Measurements from ENCODE around the gene GALNT13. TPM values are rescaled to one million over a fixed set of nuclear protein-coding genes. Genes with fewer than 3 reads are reported as not detected.

Gene GALNT13
- total and polyA plus RNA-seq, 2 donors (not counting 1 experiment from before 2014, with no cell fraction given), result not detected

DNA sequence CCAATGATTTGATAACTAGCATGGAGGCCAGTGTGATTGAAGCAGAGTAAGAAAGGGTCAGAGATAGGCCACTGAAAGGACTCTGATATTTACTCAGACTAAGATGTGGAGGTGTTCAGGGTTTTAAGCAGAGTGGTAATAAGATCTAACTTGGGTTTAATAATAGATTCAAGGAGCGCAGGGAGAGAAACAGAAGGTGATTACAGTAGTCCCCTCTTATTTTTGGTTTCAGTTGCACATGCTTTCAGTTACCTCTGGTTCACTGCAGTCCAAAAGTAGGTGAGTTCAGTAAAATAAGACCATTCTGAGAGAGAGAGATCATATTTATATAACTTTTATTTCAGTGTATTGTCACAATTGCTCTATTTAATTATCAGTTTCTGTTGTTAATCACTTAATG, 13.5 kb upstream of the GALNT13 start:
- Histone ChIP-seq H3K79me2 (ENCODE audit: control insufficient read depth, insufficient read depth, low read length) (no peaks in the 10 kb centered on the region), H3K36me3 (replicated peaks in 1 of 2; ENCODE audit: control extremely low read depth in 1 of 2, control insufficient read depth in 1 of 2, extremely low read depth in 1 of 2, insufficient read depth in 2 of 2, low read length in 1 of 2) (no peaks in the 10 kb centered on the region), H2AFZ (ENCODE audit: insufficient read depth, low read depth, low read length, poor library complexity, severe bottlenecking) (no peak overlapping the region), H3K4me2 (replicated peaks; ENCODE audit: low read depth, low read length, poor library complexity, severe bottlenecking) (no peak overlapping the region), H3K4me3 (ENCODE audit: control extremely low read depth in 1 of 5, extremely low read depth in 1 of 5, insufficient read depth in 1 of 5, low read depth in 2 of 5, low read length in 4 of 5) (no peak overlapping the region), H3K27ac (ENCODE audit: low read length in 2 of 2) (no peak overlapping the region), H3K9me3 (ENCODE audit: control extremely low read depth in 1 of 3, control insufficient read depth in 2 of 3, insufficient read depth in 1 of 3, low read length in 2 of 3) (peaks cover 0 to 3% (median 0%) of the 10 kb centered on the region in 3 donors), H3K27me3 (replicated peaks in 1 of 4; ENCODE audit: control extremely low read depth in 1 of 4, control insufficient read depth in 3 of 4, insufficient read depth in 4 of 4, low read length in 3 of 4) (no peaks in the 10 kb centered on the region), H3K4me1 (ENCODE audit: control insufficient read depth in 2 of 2, insufficient read depth in 2 of 2, low read length in 2 of 2) (no peaks in the 10 kb centered on the region), H3K9ac (ENCODE audit: low read length) (no peak overlapping the region), H4K20me1 (ENCODE audit: control insufficient read depth, insufficient read depth, low read length, poor library complexity, severe bottlenecking) (no peaks in the 10 kb centered on the region)
- Mint-ChIP-seq H3K9me3 (ENCODE audit: insufficient read depth) (peaks cover 7% of the 10 kb centered on the region), H3K27ac (no peak overlapping the region), H3K4me1 (no peaks in the 10 kb centered on the region), H3K27me3 (no peaks in the 10 kb centered on the region), H3K4me3 (no peak overlapping the region)
- ChIA-PET POLR2A (no interaction called here), CTCF (no interaction called here)
- DNase-seq (no peak), ATAC-seq (ENCODE audit: low read depth) (no peak)
- TF ChIP-seq, protein P1, sequence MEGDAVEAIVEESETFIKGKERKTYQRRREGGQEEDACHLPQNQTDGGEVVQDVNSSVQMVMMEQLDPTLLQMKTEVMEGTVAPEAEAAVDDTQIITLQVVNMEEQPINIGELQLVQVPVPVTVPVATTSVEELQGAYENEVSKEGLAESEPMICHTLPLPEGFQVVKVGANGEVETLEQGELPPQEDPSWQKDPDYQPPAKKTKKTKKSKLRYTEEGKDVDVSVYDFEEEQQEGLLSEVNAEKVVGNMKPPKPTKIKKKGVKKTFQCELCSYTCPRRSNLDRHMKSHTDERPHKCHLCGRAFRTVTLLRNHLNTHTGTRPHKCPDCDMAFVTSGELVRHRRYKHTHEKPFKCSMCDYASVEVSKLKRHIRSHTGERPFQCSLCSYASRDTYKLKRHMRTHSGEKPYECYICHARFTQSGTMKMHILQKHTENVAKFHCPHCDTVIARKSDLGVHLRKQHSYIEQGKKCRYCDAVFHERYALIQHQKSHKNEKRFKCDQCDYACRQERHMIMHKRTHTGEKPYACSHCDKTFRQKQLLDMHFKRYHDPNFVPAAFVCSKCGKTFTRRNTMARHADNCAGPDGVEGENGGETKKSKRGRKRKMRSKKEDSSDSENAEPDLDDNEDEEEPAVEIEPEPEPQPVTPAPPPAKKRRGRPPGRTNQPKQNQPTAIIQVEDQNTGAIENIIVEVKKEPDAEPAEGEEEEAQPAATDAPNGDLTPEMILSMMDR (IDR thresholded peaks at IDR 0.05), result no peak
- no peak for TF ChIP-seq EZH2 (IDR thresholded peaks at IDR 0.05; ENCODE audit: borderline replicate concordance, insufficient read depth, low read depth, low read length, poor library complexity, severe bottlenecking)
- intact Hi-C loops (cut with micrococcal nuclease), result no loop called here
- WGBS (ENCODE audit: insufficient coverage), result 88% methylated on average over 1 of the region's 1 CpG

DNA sequence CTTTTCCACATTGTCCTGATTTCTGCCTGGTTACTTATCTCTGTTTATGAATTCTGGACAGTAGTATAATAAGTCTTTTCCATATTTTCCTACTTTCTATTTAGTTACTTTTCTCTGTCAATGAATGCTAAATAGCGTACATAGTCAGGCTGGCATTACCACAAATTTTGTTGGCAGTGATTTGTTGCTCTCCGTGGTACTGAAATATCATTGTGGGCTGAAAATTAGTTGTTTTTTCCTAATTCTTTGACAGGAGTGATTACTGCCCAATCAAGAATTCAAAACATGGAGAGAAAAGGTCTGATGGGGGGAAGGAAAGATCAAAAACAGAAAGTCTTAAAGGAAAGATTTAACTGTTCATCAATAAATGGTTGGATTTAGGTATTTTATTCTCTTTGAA, 7.7 kb upstream of the GALNT13 start:
- no peaks in the 10 kb centered on the region for H3K9me3 ChIP-seq (ENCODE audit: control extremely low read depth in 1 of 3, control insufficient read depth in 2 of 3, insufficient read depth in 1 of 3, low read length in 2 of 3)
- ChIA-PET CTCF (no interaction called here), POLR2A (no interaction called here)
- no peak overlapping the region for H3K4me2 ChIP-seq (replicated peaks; ENCODE audit: low read depth, low read length, poor library complexity, severe bottlenecking)
- no peaks in the 10 kb centered on the region for H3K27me3 Mint-ChIP-seq
- ATAC-seq (ENCODE audit: low read depth) (no peak), DNase-seq (no peak)
- H3K27me3 ChIP-seq (replicated peaks in 1 of 4; ENCODE audit: control extremely low read depth in 1 of 4, control insufficient read depth in 3 of 4, insufficient read depth in 4 of 4, low read length in 3 of 4), result no peaks in the 10 kb centered on the region
- no peaks in the 10 kb centered on the region for H3K36me3 ChIP-seq (replicated peaks in 1 of 2; ENCODE audit: control extremely low read depth in 1 of 2, control insufficient read depth in 1 of 2, extremely low read depth in 1 of 2, insufficient read depth in 2 of 2, low read length in 1 of 2)
- no peaks in the 10 kb centered on the region for H3K4me1 ChIP-seq (ENCODE audit: control insufficient read depth in 2 of 2, insufficient read depth in 2 of 2, low read length in 2 of 2)
- no peak overlapping the region for H3K27ac ChIP-seq (ENCODE audit: low read length in 2 of 2)
- no peak overlapping the region for H3K9ac ChIP-seq (ENCODE audit: low read length)
- no peak for TF ChIP-seq EZH2 (IDR thresholded peaks at IDR 0.05; ENCODE audit: borderline replicate concordance, insufficient read depth, low read depth, low read length, poor library complexity, severe bottlenecking)
- TF ChIP-seq, protein P1 (IDR thresholded peaks at IDR 0.05), result no peak
- no peak overlapping the region for H3K27ac Mint-ChIP-seq
- peaks cover 3% of the 10 kb centered on the region for H3K9me3 Mint-ChIP-seq (ENCODE audit: insufficient read depth)
- no peak overlapping the region for H3K4me3 ChIP-seq (ENCODE audit: control extremely low read depth in 1 of 5, extremely low read depth in 1 of 5, insufficient read depth in 1 of 5, low read depth in 2 of 5, low read length in 4 of 5)
- H3K4me1 Mint-ChIP-seq, result no peaks in the 10 kb centered on the region
- intact Hi-C loops (cut with micrococcal nuclease), result no loop called here
- H3K4me3 Mint-ChIP-seq, result no peak overlapping the region
- no peaks in the 10 kb centered on the region for H3K79me2 ChIP-seq (ENCODE audit: control insufficient read depth, insufficient read depth, low read length)
- H2AFZ ChIP-seq (ENCODE audit: insufficient read depth, low read depth, low read length, poor library complexity, severe bottlenecking), result no peak overlapping the region
- WGBS (ENCODE audit: insufficient coverage), result no CpG with 5 or more reads among the region's 2 CpGs
- no peaks in the 10 kb centered on the region for H4K20me1 ChIP-seq (ENCODE audit: control insufficient read depth, insufficient read depth, low read length, poor library complexity, severe bottlenecking)
